NCI-H1436 treated with DMSO at 0.1 percent for 48 hours (cell line): ENCODE results near the gene RABGAP1.
"Not testable (repeated sequence)": the region's sequence is repeated elsewhere in the genome, so short reads cannot be mapped to it uniquely, and the experiment has no call there.

Source experiments
- DNase-seq: peaks from one replicate; lab custom pipeline; 2025; lab: John Stamatoyannopoulos, UW

RABGAP1 gene

GRCh38 chr9:122940749-122941581 lies at the start of gene RABGAP1:
RABGAP1 (plus strand) TSS chr9:122941020; CDS start chr9:122957060, 16,040 bp downstream.
- peak; percentile 94 for DNase-seq

GRCh38 chr9:122897969-122898368 lies 42.9 kb upstream of the RABGAP1 start:
- no peak for DNase-seq

DNA sequence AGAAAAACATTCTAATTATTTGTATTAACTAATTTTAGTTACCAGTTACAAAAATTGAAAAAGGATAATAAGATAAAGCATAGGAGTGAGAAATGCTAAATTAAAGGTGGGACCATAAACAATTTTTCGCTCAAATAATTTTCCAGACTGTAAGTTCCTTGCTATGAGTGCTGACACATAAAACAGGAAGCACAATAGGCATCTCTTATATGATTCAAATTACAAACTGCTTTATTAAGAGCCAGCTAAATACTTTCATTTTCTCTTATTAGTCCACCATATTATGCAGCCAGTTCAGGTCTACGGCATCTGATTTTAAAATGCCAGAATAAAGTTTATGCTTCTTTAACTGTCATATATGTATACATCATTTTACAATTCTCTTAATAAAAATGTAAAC lies 40.0 kb upstream of the RABGAP1 start:
- DNase-seq, result no peak

- DNase-seq, result no peak
Measured at GRCh38 chr9:122904466-122904822, 36.4 kb upstream of the RABGAP1 start.

- DNase-seq, result peak; percentile 95
Measured at GRCh38 chr9:122904823-122905710, 35.8 kb upstream of the RABGAP1 start, which contains the start of gene RC3H2. RC3H2 (minus strand) TSS chr9:122905359; CDS start chr9:122897509, 7,850 bp downstream.

DNA sequence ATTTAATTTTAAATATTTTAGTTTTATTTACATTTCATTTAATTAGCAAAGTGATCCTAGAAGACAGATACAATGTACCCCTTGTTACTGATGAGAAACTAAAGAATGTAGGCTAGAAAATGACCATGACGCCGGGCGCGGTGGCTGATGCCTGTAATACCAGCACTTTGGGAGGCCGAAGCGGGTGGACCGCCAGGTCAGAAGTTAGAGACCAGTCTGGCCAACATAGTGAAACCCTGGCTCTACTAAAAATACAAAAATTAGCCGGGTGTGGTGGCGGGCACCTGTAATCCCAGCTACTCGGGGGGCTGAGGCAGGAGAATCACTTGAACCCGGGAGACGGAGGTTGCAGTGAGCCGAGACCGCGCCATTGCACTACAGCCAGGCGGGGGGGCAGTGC lies 34.7 kb upstream of the RABGAP1 start:
- not testable (repeated sequence) for DNase-seq

DNA sequence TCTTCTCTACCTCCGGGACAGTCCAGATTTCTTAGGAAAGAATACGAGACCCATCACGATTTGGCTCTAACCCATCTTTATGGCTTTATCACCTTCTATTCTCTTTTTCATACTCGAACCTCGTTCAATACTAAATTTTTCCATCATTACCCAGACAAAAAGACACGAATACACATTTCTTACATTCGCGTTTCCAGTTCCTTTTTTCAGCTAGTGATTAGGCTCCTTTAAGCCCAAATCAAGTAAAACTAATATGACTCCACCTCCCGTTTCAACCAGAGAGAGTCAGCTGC lies 28.2 kb upstream of the RABGAP1 start:
- no peak for DNase-seq

DNA sequence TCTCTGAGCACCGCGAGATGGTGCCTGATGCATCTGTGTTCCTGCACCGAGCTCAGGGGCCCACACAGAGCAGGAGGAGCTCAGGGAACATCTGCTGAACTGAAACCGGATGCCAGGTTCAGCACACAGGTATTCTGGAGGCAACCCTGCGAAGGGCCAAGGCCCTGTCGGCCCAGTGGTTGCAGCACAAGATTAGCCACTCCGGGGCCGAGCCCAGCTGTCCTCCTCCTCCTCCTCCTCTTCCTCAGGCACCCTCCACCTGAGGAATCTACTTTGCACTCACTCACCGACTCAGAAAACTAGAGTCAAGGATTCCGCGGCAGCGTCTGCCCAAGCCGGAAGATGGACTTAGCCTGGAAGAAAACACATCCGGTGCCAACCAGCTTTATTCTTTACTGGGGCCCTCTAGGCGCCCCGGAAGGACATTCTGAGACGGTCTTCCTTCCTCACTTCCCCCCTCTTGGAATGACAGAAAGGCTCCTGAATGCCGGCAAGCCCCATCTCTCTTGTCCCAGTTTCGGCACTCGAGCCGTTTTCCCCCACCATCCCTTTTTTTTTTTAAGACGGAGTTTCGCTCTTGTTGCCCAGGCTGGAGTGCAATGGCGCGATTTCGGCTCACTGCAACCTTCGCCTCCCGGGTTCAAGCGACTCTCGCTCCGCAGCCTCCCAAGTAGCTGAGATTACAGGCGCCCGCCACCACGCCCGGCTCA lies 27.7 kb upstream of the RABGAP1 start, which contains the start of gene ZBTB6:
TSS of gene ZBTB6 (minus strand) at position 360 of the 710 bp plus-strand sequence. CDS start 1,251 bp downstream, outside the sequence.
- DNase-seq, result peak; percentile 45

- DNase-seq, result no peak
Measured at GRCh38 chr9:122918310-122918709, 22.5 kb upstream of the RABGAP1 start.

DNA sequence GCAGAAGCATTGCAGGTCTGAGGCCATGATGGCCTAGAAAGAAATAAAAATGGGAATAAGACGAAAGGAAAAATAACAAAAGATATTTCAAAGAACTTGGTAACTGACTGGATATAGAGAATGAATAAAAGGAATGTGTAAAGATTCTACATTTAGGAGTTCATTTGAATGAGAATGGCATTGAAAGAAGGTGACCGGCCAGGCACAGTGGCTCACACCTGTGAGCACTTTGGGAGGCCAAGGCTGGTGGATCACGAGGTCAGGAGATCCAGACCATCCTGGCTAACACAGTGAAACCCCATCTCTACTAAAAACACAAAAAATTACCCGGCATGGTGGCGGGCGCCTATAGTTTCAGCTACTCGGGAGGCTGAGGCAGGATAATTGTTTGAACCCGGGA lies 18.1 kb upstream of the RABGAP1 start:
- DNase-seq, result no peak

- DNase-seq, result no peak
Measured at GRCh38 chr9:122923947-122924346, 16.9 kb upstream of the RABGAP1 start.

DNA sequence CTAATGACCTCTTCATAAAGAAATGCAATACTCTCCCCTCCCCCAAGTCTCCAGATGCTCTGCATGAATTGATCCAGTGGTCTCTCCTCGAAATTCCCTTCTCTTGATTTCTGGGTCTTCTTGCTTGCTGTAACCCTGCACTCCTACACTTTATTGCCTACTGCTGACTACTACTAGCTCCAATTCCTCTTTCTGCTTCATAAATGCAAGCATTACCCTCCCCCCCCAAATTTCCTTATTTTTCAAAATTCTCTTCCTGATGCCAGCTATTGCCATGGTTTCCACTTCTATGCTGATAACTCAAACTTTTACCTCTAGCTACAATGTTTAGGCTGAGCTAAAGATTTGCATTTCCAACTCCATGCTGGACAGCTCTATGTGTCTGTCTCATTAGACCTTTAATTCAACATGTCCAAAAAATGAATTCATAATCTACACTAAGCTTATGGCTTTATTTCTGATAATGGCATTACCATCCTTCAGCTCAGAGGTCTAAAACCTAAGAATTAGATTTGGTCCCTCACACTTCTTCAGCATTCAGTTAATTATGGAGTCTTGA lies 10.9 kb upstream of the RABGAP1 start:
- no peak for DNase-seq

DNA sequence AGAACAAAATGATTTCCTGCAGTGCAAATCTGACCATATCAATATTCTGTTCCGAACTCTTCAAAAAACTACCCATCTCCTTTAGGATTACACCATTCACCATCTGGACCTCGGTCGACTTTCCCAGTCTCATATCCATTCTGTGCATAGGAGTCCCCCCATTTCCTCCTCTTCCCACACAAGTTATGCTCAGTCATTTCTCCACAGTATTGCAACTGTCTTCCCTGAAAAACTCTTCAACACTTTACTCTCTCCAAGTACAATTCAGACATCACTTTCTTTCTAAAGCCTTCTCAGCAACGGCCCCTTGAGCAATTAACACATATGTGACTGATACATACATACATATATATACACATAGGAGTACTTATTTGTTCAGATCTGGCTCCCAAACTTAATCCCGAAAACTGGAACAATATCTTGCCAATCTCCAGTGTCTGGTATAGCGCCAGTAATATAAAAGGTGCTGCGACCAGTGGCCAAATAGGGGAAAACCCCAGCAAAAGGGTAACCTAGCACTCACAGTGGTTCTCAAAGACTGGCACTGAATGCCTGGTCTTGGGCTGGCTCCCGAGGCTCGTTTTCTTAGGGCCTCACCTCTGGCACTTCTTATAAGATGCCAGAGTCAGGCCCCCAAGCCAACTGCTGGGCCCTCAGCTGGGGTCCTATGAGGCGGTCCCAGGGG lies 10.1 kb upstream of the RABGAP1 start:
- DNase-seq, result no peak

DNA sequence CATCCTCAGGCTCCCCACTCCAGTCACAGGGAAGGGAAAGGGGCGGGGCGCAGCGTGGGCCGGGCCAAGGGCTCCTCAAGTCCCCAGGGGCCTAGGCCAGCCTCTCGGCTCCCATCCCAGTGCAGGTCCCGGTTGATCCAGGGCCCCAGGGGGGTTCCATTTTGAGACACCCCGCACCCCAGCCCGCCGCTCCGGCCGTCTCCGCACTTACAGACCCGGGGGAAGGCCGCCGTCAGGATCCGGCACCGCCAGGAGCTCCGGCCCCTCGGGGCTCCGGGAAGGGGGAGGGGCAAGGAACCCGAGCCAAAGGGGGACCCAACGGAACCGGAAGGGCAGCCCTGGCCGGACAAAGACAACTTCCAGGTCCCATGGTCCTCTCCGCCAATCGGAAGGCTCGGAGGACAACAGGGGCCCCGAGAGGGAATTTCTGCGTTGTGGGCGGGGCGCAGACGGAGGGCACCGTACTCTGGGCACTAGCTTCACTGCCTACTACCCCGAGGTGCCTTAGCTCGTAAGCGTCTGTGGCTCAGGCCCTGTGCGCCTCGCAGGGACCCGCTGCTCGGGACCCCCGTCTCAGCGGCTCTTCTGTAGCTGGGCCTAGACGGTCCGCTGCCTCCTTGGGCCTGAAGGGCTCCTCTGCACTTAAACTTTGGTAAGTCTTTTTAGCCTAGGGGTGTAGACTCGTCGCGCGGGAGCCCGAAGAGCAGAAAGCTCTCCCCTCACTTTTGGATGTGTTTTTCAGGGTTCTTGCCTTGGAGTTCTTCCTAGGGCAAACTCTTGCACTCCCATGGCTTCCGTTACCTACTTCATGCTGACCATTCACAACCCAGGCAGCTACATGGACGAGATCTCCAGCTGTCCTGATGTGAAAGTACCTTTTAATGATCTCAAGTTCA lies 9.3 kb upstream of the RABGAP1 start, which contains the start of gene ZBTB26:
TSS of gene ZBTB26 (minus strand) at position 287 of the 896 bp plus-strand sequence. CDS start 11,578 bp downstream, outside the sequence.
- DNase-seq, result peak; percentile 70

DNA sequence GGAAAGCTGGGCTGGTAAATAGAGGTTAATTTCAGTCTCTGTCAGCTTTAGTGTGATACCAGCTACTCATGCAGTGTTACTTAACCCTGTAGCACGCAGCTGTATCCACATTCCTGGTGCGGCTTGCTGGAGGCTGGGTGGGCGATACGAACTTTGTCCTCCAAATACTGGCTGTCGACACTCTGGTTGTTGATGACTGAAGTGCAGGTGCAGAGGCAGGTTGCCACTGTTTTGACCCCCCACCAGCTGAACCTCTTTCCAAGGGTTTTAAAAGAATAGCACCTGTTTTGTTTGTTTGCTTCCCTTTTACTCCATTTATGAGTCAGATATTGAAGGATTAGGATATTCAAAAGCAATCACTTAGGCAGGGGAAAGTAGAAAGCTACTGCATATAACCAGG lies 4.4 kb upstream of the RABGAP1 start:
- DNase-seq, result no peak

DNA sequence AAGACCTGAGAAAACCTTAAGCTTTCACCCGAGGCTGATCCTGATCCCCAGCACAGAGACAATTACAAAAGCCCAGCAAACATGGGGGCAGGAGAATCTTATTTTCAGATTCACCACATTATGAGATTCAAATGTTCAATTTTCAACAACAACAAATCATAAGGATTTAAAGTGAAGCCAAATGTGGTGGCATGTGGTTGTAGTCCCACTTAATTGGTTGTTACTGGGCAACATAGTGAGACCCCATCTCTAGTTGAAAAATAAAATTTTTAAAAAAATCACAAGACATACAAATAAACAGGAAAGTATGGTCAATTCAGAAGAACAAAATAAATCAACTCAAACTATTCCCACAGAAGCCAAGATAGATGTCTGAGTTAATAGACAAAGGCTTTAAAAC lies 3.9 kb upstream of the RABGAP1 start:
- DNase-seq, result no peak

GRCh38 chr9:122939601-122940000 lies 1.2 kb upstream of the RABGAP1 start:
- DNase-seq, result no peak

DNA sequence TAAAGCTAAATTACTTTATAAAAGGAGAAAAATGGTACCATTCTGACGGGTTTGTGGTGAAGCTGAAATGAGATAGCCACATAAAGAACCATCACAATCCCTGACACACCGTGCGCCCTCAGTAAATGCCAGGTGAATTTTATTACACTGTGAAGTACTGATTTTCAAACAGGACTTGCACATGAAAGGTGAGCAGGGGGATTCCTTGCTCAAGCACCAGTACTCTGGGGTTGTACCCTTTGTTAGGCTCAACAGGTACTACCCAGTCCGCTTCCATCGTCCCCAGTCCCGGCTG lies 419 bp upstream of the RABGAP1 start:
- no peak for DNase-seq

GRCh38 chr9:122941582-122942234 lies 888 bp downstream of the RABGAP1 start:
- no peak for DNase-seq
